DMS 273 (cell line): Measurements from ENCODE around the gene BGLAP.
"Not testable (repeated sequence)": the region's sequence is repeated elsewhere in the genome, so short reads cannot be mapped to it uniquely, and the experiment has no call there.

Experiments
- DNase-seq: peaks from one replicate; lab custom pipeline; 2025; ENCODE audit not compliant: unreplicated experiment; lab: John Stamatoyannopoulos, UW

Gene BGLAP

DNA sequence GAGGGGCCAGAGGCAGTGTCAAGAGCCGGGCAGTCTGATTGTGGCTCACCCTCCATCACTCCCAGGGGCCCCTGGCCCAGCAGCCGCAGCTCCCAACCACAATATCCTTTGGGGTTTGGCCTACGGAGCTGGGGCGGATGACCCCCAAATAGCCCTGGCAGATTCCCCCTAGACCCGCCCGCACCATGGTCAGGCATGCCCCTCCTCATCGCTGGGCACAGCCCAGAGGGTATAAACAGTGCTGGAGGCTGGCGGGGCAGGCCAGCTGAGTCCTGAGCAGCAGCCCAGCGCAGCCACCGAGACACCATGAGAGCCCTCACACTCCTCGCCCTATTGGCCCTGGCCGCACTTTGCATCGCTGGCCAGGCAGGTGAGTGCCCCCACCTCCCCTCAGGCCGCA is at the start of gene BGLAP:
Gene BGLAP, plus strand, starts transcription at position 259 of the 400 bp plus-strand sequence. Its CDS starts 48 bp downstream, at position 307.
- no peak for DNase-seq

DNA sequence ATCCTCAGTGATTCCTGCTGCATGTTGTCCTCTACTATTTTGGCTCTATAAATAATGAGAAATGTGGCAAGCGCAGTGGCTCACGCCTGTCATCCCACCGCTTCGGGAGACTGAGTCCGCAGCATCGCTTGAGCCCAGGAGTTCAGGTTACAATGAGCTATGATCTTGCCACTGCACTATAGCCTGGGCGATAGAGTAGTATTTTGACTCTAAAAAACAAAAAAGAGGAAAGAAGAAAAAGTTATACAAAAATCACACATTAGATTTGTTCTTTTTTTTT is 48.8 kb upstream of the BGLAP start:
- DNase-seq: no peak

DNA sequence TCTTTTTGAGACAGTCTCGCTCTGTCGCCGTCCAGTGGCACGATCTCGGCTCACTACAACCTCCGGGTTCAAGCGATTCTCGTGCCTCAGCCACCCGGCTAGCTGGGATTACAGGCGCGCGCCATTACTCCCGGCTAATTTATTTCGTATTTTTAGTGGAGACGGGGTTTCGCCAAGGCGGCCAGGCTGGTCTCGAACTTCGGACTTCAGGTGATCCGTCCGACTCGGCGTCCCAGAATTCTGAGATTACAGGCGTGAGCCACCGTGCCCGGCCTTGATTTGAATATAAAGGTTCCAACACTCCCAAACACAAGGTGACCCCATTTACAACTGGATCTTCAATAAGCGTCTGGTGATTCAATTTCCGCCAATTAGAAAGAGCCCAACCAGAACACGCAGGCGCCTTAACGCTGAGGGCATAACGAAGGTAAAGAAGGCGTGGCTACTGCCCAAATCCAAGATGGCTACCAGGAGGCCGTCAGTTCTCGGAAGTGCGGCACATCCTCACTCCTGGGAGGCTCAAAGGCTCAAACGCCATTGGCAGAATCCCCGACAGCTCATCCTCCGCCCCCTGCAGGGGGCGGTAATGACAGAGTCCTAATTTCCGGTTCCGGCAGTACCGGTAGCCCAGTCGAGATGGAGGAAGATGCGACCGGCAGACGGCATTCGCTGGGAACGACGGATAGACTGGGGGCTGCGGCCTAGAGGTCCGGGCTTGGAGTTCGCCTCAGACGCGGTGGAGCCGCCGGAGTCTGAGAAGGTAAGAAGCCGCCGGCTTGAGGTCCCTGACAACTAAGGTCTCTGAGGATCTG is 48.3 kb upstream of the BGLAP start, which contains the start of gene SLC25A44:
Gene SLC25A44, plus strand, starts transcription at position 617 of the 812 bp plus-strand sequence. CDS start 5,744 bp downstream, outside the sequence.
- DNase-seq: peak; percentile 100

DNA sequence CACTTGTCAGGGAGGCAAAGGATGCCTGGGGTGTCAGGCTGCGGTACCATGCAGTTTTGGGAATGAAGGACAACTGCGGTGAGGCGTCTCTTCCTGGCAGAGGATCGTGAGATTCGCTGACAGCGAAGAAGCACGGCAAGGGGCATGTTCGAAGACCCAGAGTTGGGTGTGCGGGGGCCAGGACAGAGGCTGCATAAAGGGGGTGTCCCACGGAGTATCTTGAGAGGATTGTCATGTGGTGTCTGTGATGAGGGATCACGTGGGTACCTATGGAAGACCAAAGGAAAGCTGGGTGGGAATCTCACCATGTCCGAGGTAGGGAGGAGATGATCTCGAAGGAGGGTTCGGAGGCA is 47.7 kb upstream of the BGLAP start:
- DNase-seq: peak; percentile 58

DNA sequence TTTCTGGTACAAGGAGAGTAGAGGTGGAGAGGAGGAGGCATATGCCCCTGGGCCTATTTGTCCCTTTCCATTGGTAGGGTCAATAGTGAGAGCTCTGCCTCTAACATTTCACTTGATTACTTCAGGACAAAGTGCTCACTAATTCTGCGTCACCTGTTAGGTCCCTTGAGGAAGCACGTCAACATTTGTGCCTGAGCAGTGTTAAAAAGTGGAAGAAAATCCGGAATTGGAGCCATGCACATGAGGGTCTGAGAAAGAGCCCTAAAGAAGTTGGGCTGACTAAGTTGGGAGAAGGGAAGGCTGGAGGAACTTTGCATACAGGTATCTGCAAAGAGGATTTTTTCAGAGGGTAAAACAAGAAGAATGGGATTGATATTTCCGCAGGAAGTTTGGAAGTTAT is 46.1 kb upstream of the BGLAP start:
- no peak for DNase-seq

DNA sequence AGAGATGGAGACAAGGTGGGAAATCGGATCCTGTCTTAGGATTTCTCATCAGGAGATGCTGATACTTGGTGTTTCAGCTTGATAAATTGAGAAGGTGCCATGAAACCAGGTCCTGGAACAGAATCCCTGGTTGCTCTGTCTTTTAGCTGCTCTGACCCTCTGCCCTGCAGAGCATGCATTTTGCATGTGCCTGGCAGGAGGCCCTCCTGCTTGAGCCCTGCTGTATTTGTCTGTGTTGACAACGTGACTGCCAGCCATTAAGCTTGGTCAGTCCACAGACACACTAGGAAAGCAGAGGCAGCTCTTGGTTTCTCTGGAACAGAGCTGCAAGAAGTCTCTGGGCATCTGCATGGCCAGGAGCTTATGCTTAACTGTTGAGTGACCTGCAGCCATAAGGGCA is 45.5 kb upstream of the BGLAP start:
- DNase-seq: no peak

DNA sequence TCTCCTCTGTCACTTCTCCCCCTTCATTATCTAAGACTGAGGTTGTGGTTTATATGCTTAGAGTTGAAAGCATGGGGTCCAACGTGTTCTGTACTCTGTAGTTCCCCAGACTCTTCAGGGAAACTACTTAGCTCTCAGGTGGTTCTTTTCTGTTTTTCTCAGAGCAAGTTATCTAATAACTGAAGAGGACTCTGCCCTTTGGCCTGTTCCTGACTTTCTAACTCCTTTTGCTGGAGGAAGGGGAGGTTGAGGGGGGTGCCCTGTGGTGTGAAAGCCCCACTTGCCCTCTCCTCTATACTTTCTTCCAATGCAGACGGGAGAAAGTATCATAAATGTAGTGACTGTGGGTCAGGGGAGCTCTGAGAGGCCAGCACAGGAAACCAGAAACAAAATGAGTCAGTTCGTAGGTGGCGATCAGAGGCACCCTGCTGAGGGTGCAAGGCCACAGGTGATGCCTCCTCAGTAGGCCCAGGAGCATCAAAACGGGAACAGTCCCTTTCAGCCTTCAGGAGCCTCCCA is 43.1 kb upstream of the BGLAP start:
- no peak for DNase-seq

DNA sequence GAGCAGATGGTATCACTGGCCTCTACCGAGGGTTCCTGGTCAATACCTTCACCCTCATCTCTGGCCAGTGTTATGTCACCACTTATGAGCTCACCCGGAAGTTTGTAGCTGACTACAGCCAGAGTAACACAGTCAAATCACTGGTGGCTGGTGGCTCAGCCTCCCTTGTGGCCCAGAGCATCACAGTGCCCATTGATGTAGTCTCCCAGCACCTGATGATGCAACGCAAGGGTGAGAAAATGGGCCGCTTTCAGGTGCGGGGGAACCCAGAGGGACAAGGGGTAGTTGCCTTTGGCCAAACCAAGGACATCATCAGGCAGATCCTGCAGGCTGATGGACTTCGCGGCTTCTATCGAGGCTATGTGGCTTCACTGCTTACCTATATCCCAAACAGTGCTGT is 41.9 kb upstream of the BGLAP start:
- DNase-seq: no peak

DNA sequence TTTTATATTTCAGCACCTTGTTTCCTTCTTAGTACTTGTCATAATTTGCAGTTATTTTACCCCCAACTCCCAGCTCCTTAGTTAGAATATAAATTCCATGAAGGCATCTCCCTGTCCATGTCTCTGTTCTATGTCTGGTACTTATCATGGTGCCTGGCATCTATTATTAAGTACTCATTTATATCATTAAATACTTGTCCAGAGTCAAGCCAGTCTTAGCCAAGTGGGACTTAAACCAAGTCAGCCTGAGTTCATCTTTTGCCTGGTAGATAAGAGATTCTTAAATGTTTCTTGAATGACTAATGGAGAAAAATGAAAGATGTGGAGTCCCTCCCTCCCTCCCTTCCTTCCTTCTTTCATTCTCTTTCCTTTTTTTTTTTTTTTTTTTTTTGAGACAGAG is 38.7 kb upstream of the BGLAP start:
- no peak for DNase-seq

DNA sequence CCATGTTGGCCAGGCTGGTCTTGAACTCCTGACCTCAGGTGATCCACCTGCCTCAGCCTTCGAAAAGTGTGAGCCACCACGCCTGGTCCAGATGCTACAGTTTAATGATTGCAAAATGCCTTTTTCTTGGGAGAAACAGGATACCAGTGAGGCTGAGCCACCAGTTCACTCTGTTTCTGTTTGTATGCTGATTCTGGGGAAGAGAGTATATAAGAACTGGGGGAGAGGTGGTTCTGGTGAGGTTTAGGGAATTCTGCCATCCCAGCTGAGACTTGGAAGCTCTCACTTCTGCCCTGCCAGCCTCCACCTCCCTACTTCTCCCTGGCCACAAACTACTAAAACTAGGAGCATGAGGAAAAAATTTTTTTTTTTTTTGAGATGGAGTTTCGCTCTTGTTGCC is 37.3 kb upstream of the BGLAP start:
- no peak for DNase-seq

DNA sequence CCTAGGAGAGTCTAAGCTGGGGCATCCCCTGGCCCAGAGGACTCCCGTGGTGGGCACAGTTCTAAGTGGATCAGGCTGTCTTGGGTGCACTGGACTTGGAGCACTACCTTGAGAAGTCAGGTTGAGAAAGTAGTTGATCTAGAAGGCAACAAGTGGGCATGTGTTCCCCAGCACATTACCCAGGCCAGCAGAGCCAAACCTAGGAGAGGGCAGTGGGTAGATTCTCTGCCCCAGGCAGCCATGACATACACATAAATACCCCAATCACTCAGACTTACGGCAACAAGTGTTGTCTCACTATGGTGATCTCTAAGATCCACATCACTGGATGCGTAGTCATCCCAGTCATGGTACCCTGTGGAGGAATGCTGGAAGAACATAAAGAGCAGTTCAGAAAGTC is 30.7 kb upstream of the BGLAP start:
- no peak for DNase-seq

DNA sequence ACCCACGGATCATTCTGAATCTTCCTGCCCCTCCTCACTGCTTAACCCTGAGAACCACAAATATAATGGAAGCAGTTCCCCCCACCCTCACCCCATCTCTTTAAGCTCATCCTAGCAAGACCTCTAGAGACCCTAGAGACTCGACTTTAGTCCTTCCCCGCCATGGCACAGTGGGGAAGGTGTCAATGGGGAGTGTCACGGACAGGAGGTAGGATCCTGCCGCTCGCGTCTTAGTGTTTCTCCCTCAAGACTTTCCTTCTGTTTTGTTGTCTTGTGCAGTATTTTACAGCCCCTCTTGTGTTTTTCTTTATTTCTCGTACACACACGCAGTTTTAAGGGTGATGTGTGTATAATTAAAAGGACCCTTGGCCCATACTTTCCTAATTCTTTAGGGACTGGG is 29.9 kb upstream of the BGLAP start:
- no peak for DNase-seq

DNA sequence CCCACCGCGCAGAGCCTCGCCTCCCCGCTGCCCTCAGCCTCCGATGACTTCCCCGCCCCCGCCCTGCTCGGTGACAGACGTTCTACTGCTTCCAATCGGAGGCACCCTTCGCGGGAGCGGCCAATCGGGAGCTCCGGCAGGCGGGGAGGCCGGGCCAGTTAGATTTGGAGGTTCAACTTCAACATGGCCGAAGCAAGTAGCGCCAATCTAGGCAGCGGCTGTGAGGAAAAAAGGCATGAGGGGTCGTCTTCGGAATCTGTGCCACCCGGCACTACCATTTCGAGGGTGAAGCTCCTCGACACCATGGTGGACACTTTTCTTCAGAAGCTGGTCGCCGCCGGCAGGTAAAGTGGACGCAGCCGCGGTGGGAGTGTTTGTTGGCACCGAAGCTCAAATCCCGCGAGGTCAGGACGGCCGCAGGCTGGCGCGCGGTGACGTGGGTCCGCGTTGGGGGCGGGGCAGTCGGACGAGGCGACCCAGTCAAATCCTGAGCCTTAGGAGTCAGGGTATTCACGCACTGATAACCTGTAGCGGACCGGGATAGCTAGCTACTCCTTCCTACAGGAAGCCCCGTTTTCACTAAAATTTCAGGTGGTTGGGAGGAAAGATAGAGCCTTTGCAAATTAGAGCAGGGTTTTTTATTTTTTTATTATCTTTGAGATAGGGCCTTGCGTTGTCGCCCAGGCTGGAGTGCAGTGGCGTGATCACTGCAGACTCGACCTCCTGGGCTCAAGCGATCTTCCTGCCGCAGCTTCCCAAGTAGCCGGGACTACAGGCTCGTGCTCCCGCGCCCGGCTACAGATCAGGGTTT is 28.9 kb upstream of the BGLAP start, which contains the start of gene PMF1:
Gene PMF1, plus strand, starts transcription at position 175 of the 811 bp plus-strand sequence. Its CDS starts 9 bp downstream, at position 184.
- DNase-seq: peak; percentile 99

DNA sequence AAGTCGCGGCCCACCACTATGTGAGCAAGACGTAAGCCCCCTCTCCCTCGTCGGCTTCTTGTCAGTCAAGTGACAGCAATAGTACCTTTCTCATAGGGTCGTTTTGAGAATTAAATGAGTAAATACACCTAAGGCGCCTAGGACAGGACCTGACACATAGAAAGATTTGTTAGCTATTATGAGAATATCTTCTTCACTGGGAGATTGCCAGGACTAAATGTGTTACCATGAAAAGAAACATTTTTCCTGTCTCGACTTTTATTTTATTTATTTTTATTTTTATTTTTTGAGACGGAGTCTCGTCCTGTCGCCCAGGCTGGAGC is 28.4 kb upstream of the BGLAP start:
- no peak for DNase-seq

DNA sequence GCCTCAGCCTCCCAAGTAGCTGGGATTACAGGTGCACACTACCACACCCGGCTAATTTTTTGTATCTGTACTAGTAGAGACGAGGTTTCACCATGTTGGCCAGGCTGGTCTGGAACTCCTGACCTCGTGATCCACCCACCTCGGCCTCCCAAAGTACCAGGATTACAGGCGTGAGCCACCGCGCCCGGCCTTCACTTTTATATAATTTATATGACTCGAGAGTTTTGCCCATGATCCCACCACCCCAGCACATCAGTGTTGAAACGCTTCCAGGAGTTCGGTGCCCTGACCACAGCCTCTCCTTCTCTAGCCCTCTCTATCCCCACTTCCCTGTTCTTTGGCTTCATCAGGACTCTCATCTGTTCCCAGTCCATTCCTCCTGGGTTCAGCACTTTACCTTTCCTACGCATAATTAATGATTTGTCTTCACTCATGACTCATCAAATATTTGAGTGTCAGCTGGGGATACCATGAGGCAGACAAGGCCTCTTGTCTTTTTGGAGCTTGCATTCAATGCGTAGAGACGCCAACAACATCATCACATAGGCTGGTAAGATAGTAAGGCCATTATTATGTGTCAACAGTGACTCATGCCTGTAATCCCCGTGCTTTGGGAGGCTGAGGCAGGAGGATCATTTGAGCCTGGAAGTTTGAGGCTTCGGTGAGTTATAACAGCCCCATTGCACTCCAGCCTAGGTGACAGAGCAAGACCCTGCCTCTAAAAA is 27.8 kb upstream of the BGLAP start:
- DNase-seq: no peak

DNA sequence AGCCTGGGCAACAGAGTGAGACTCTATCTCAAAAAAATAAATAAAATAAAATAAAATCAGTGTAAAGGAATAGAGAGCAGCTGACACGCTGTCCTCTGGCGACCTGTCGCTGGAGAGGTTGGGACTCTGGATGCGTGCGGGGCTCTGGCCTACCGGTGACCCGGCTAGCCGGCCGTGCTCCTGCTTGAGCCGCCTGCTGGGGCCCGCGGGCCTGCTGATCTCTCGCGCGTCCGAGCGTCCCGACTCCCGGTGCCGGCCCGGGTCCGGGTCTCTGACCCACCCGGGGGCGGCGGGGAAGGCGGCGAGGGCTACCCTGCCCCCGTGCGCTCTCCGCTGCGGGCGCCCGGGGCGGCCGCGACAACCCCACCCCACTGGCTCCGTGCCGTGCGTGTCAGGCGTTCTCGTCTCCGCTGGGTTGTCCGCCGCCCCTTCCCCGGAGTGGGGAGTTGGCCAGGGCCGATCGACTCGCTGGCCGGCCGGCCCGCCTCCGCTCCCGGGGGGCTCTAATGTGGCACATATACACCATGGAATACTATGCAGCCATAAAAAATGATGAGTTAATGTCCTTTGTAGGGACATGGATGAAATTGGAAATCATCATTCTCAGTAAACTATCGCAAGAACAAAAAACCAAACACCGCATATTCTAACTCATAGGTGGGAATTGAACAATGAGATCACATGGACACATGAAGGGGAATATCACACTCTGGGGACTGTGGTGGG is 25.5 kb upstream of the BGLAP start:
- DNase-seq: not testable (repeated sequence)

DNA sequence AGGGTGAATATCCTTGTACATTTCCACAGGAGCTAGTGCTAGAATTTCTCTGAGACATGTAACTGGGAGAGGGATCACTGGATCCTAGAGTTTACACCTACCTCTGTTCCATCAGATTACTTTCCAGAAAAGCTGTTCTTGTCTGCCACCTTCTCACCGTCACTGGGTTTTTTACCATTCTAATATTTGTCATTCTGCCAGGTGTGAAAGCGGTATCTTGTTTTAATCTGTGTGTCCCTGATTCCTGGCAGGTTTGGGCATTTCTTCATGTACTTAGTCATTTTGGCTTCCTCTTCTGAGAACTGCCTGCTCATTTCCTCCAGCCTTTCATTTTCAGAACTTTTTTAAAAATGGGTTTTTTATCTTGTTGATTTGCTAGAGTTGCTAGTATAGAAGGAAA is 24.1 kb upstream of the BGLAP start:
- no peak for DNase-seq

DNA sequence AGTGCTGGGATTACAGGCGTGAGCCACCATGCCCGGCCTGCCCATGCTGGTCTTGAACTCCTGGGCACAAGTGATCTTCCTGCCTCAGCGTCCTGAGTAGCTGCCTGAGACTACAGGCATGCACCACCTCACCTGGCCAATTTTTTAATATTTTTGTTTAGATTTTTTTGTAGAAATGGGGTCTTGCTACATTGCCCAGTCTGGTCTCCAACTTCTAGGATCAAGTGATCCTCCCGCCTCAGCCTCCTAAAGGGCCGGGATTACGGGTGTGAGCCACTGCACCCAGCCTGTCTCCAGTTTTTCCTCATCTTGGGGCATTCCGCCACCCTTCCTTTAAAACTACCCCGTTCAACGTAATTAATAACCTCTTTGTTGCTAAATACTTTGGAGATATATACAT is 21.8 kb upstream of the BGLAP start:
- no peak for DNase-seq

DNA sequence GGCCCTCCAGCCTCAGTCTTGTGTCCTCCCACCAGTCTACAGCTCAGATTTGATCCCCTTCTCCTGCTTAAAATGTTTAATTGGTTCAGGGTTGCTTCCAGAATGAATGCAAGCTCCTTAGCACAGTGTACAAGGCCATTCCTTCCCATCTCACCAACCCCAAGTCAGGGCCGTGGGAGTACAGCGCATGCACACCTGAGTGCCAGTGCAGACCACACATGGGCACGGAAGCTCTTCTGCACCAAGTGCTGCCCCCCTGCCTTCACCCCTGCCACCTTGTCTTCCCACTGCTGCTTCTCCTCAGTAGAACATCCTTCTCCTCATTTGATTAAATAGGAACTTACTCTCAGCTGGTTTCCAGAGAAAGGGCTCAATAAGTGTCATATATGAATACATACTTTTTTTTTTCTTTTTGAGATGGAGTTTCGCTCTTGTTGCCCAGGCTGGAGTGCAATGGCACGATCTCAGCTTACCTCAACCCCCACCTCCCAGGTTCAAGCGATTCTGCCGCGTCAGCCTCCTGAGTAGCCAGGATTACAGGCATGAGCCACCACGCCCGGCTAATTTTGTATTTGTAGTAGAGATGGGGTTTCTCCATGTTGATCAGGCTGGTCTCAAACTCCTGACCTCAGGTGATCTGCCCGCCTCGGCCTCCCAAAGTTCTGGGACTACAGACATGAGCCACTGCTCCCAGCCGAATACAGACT is 19.8 kb upstream of the BGLAP start:
- DNase-seq: no peak

DNA sequence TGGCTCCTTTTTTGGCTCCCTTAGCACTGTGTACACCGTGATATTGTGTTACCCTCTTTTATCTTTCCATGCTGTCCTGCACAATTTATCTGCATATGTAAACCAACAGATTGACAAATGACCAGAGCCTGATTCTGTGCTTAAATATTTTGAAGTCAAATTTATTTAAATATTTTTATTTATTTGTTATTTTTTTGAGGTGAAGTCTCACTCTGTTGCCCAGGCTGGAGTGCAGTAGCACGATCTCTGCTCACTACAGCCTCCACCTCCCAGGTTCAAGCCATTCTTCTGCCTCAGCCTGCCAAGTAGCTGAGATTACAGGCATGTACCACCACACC is 16.3 kb upstream of the BGLAP start:
- no peak for DNase-seq
